Central memory CD8-positive, alpha-beta T cell (primary cell): ENCODE measurements around the gene CARMIL1.
A peak's percentile ranks its signal among the peaks of the same experiment; 100 is the strongest.

Source experiments
- ATAC-seq: fragments of 150-1000 bp; cut with Tn5 transposase; replicated peaks from 2 replicates; pipeline ENCODE4 v1.10.0; 2022; ENCODE audit warnings: mild to moderate bottlenecking, moderate FRiP score, moderate number of reproducible peaks; ENCODE audit not compliant: poor library complexity, severe bottlenecking; ENCODE audit errors: extremely low read depth
- DNase-seq, 2 donors: peaks; one replicate each; pipeline ENCODE4 v3.0.0; 2021; ENCODE audit warnings: low spot score in 2 of 2
- H3K27ac Mint-ChIP-seq: one replicate; pipeline ENCODE4 v1.8.0; 2022; ENCODE audit warnings: low read depth, mild to moderate bottlenecking, moderate library complexity, mixed read lengths
- H3K27me3 Mint-ChIP-seq: one replicate; pipeline ENCODE4 v1.8.0; 2022; ENCODE audit warnings: mixed read lengths
- H3K36me3 Mint-ChIP-seq: one replicate; pipeline ENCODE4 v1.8.0; 2022; ENCODE audit warnings: mild to moderate bottlenecking, moderate library complexity, mixed read lengths; ENCODE audit not compliant: insufficient read depth
- H3K4me1 Mint-ChIP-seq: one replicate; pipeline ENCODE4 v1.8.0; 2022; ENCODE audit warnings: mixed read lengths
- H3K4me3 Mint-ChIP-seq: one replicate; pipeline ENCODE4 v1.8.0; 2022; ENCODE audit warnings: mild to moderate bottlenecking, moderate library complexity, mixed read lengths
- H3K9me3 Mint-ChIP-seq: one replicate; pipeline ENCODE4 v1.8.0; 2022; ENCODE audit warnings: mixed read lengths

The CARMIL1 gene

GRCh38 chr6:25352285-25352684 is 73.1 kb downstream of the CARMIL1 start:
- H3K9me3 Mint-ChIP-seq, result no peaks in the 10 kb centered on the region
- ATAC-seq (no peak), DNase-seq (no peak)
- H3K4me1 Mint-ChIP-seq, result peaks cover 6% of the 10 kb centered on the region
- H3K27ac Mint-ChIP-seq, result no peak overlapping the region
- H3K27me3 Mint-ChIP-seq, result no peaks in the 10 kb centered on the region
- peaks cover 2% of the 10 kb centered on the region for H3K36me3 Mint-ChIP-seq
- H3K4me3 Mint-ChIP-seq, result no peak overlapping the region

- no peak for ATAC-seq
- H3K4me3 Mint-ChIP-seq, result no peak overlapping the region
- no peaks in the 10 kb centered on the region for H3K9me3 Mint-ChIP-seq
- no peaks in the 10 kb centered on the region for H3K27me3 Mint-ChIP-seq
- H3K36me3 Mint-ChIP-seq, result peaks cover 2% of the 10 kb centered on the region
- H3K27ac Mint-ChIP-seq, result no peak overlapping the region
- H3K4me1 Mint-ChIP-seq, result peaks cover 6% of the 10 kb centered on the region
- no peak for DNase-seq
Observed at GRCh38 chr6:25354078-25354932, 75.1 kb downstream of the CARMIL1 start.

DNA sequence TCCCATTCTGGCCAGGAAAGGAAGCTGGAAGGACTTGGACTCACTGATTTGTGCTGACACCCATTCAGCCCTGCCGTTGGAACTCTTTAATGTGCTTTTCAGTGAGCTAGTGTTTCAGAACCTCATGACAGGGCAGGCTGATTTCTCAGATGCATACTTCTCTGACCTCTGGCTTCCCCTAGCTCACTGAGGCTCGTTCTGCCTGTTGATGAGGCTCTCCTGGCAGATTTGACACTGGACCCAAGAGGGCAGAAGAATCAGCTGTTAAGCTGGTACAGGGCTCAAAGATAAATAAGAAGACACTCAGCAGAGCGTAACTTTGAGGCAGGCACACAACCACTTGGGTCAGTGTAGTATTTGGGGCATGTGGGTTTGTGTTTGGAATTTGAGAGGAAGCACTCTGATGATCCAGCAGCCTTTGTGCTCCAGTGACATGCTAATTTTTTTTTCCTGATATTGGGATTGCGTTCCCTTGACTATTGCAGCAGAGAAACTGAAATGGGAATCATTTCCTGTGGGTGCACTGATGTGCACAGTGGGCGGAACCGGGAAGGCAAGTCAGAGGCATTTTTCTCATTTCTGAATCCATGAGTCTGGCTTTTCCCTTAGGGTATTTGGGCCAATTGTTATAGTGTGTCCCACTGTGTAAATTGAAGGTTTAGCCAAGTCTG is 80.2 kb downstream of the CARMIL1 start:
- H3K27ac Mint-ChIP-seq, result no peak overlapping the region
- no peak for ATAC-seq
- H3K9me3 Mint-ChIP-seq, result no peaks in the 10 kb centered on the region
- H3K36me3 Mint-ChIP-seq, result no peaks in the 10 kb centered on the region
- no peak overlapping the region for H3K4me3 Mint-ChIP-seq
- no peaks in the 10 kb centered on the region for H3K27me3 Mint-ChIP-seq
- no peak for DNase-seq
- H3K4me1 Mint-ChIP-seq, result no peaks in the 10 kb centered on the region

GRCh38 chr6:25359891-25360290 is 80.7 kb downstream of the CARMIL1 start:
- Mint-ChIP-seq H3K9me3 (no peaks in the 10 kb centered on the region), H3K4me3 (no peak overlapping the region), H3K27ac (no peak overlapping the region), H3K27me3 (no peaks in the 10 kb centered on the region), H3K36me3 (no peaks in the 10 kb centered on the region), H3K4me1 (no peaks in the 10 kb centered on the region)
- ATAC-seq, result no peak
- no peak for DNase-seq

DNA sequence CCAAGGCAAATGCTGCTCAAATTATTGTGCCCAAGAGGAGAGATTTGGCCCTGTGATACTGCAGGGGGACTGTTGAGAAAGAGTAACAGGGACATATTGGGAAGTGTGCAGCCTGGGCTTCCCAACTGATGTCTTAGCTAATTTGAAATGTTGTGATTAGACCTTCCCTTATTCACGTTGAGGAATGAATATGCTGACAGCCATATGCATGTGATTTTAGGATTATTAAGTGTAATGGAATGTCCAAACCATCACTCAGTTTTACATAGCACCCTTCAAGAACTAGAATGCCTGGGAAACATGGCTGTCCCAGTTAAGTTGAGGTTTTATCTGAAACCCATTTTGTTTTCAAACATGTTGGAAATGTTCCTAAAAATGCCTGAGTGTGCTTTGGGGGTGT is 81.4 kb downstream of the CARMIL1 start:
- Mint-ChIP-seq H3K9me3 (no peaks in the 10 kb centered on the region), H3K36me3 (no peaks in the 10 kb centered on the region), H3K4me1 (no peaks in the 10 kb centered on the region), H3K27ac (no peak overlapping the region), H3K4me3 (no peak overlapping the region), H3K27me3 (no peaks in the 10 kb centered on the region)
- DNase-seq (no peak), ATAC-seq (no peak)

- ATAC-seq (no peak), DNase-seq (no peak)
- no peaks in the 10 kb centered on the region for H3K27me3 Mint-ChIP-seq
- peaks cover 25% of the 10 kb centered on the region for H3K4me1 Mint-ChIP-seq
- no peaks in the 10 kb centered on the region for H3K9me3 Mint-ChIP-seq
- no peak overlapping the region for H3K27ac Mint-ChIP-seq
- H3K4me3 Mint-ChIP-seq, result no peak overlapping the region
- peaks cover 2% of the 10 kb centered on the region for H3K36me3 Mint-ChIP-seq
Observed at GRCh38 chr6:25363427-25363826, 84.3 kb downstream of the CARMIL1 start.

DNA sequence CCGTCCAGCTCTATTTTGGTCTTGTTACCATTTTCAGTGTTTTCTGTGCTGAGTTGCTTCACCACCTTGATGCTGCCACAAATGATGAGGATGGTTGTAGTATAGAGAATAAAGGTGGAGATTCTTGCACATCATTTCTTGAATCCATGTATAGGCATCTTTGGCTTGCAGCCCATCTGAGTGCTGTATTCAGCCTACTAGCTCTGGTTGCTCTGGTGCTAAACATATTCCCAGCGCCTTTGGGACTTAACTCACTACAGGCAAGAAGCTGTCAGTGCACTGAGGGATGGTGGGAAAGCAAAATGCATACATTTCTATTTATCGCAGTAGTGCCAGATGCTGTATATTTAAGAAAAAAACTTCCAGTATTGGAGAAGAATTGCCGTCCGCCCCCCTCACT is 86.0 kb downstream of the CARMIL1 start:
- peak overlapping the region; percentile 9 for H3K27ac Mint-ChIP-seq
- no peaks in the 10 kb centered on the region for H3K27me3 Mint-ChIP-seq
- DNase-seq (no peak), ATAC-seq (no peak)
- H3K4me3 Mint-ChIP-seq, result no peak overlapping the region
- H3K4me1 Mint-ChIP-seq, result peaks cover 42% of the 10 kb centered on the region
- H3K9me3 Mint-ChIP-seq, result no peaks in the 10 kb centered on the region
- peaks cover 2% of the 10 kb centered on the region for H3K36me3 Mint-ChIP-seq

DNA sequence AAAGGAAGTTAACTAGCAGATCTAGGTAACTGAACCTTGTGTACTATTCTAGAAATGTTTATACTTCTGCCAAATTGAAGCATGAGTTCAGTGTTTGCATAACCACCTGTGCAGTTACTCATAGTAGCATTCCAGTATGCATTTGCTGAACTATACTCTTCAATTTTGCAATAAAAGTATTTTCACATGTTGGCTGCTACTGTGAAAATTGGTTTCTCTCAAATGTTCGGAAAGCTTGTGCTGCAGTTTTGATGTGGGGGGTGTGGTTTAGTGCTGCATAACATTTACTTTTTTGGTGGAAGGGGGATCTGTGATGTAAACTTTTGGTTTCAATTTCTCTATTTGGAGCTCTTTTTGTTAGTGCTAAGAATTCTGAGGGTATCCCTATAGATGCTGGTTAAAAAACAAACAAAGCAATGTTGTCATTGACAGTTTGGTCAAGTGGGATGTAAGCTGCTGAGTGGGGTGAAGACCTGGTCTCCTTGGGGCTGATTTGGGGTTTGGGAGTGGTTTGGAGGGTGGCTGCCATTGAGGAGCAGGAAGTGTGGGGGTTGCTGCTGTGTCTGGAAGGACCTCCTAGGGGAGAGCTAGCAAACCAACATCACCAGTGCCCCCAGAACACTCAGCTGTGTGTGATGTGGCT is 87.8 kb downstream of the CARMIL1 start:
- ATAC-seq (peak; percentile 74), DNase-seq (peak in 1 of 2 donors; percentile 34)
- no peaks in the 10 kb centered on the region for H3K9me3 Mint-ChIP-seq
- peak overlapping the region; percentile 92 for H3K27ac Mint-ChIP-seq
- peaks cover 2% of the 10 kb centered on the region for H3K36me3 Mint-ChIP-seq
- H3K4me1 Mint-ChIP-seq, result peaks cover 61% of the 10 kb centered on the region
- peak overlapping the region; percentile 76 for H3K4me3 Mint-ChIP-seq
- no peaks in the 10 kb centered on the region for H3K27me3 Mint-ChIP-seq

DNA sequence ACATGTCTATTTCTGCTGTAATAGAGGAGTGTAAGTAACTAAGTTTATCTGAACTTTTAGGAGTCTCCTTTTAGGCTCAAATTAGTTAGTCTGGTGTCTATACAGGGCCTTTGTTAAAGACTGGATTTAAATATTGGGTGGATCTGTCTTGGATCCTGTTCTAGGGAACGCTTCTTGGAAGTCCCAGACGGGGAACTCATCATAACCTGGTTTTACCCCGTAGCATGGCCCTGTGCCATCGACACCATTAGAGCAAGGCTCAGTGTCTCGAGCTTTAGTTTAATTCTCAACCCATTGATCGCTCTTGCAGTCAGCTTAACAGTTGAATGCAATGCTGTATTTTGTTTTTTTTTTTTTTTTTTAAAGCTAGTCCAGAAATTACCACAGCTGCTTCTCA is 89.9 kb downstream of the CARMIL1 start:
- peak overlapping the region; percentile 61 for H3K4me3 Mint-ChIP-seq
- H3K27ac Mint-ChIP-seq, result peak overlapping the region; percentile 92
- peaks cover 2% of the 10 kb centered on the region for H3K36me3 Mint-ChIP-seq
- H3K27me3 Mint-ChIP-seq, result no peaks in the 10 kb centered on the region
- no peaks in the 10 kb centered on the region for H3K9me3 Mint-ChIP-seq
- ATAC-seq (no peak), DNase-seq (no peak)
- peaks cover 68% of the 10 kb centered on the region for H3K4me1 Mint-ChIP-seq

DNA sequence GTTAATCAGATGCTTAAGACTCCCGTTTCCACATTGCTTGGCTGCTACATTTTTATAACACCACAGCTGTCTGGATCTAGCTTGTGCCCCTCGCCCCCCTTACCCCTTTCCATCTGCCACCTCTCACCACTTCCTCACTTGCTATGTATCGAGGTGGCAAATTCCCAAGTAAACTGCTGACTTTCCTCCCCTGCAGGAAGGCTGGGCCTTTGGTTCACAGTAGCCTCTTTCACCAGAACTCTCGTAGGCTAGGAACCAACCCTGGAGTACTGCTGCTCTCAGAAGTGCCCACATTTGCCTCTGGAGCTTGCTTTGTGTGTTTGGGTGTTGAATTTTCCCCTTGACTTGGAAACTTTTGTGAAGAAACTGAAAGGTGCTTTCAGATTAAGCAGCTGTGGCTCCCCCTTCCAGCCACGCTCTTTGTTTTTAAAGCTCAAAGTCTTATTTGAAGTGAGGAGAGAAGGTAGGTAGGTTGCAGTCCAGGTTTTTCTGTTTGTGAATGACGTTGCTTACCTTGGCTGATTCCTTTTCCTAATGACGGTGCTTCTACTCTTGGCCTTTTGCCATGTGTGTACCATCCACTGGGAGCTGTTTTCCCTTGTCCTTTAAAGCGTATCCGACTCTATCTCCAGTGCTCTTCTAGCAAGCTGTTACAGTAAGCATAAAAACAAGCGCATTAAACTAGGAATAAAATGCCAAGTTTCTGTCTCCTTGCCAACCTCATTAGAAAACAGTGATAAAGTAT is 90.4 kb downstream of the CARMIL1 start:
- Mint-ChIP-seq H3K4me1 (peaks cover 73% of the 10 kb centered on the region), H3K27me3 (no peaks in the 10 kb centered on the region), H3K27ac (peak overlapping the region; percentile 92), H3K9me3 (no peaks in the 10 kb centered on the region), H3K4me3 (peak overlapping the region; percentile 61), H3K36me3 (peaks cover 2% of the 10 kb centered on the region)
- DNase-seq, result no peak
- no peak for ATAC-seq

- H3K36me3 Mint-ChIP-seq, result peaks cover 2% of the 10 kb centered on the region
- peaks cover 73% of the 10 kb centered on the region for H3K4me1 Mint-ChIP-seq
- H3K4me3 Mint-ChIP-seq, result peak overlapping the region; percentile 61
- peak overlapping the region; percentile 92 for H3K27ac Mint-ChIP-seq
- H3K9me3 Mint-ChIP-seq, result peaks cover 5% of the 10 kb centered on the region
- ATAC-seq (no peak), DNase-seq (no peak)
- no peaks in the 10 kb centered on the region for H3K27me3 Mint-ChIP-seq
Observed at GRCh38 chr6:25370178-25371036, 91.2 kb downstream of the CARMIL1 start.

GRCh38 chr6:25371037-25371347 is 91.8 kb downstream of the CARMIL1 start:
- Mint-ChIP-seq H3K4me1 (peaks cover 73% of the 10 kb centered on the region), H3K9me3 (peaks cover 6% of the 10 kb centered on the region), H3K36me3 (peaks cover 2% of the 10 kb centered on the region), H3K27me3 (no peaks in the 10 kb centered on the region), H3K4me3 (peak overlapping the region; percentile 19), H3K27ac (no peak overlapping the region)
- no peak for ATAC-seq
- no peak for DNase-seq
